K562 (cell line): ENCODE data around the gene EIF4G1. TPM values are rescaled to one million over a fixed set of nuclear protein-coding genes. Genes with fewer than 3 reads are reported as not detected.

ENCODE experiments used
- ATAC-seq: fragments of 200-7000 bp; cut with Tn5 transposase; 3 replicates; pipeline ENCODE4 v1.9.1; 2020; ENCODE audit warnings: moderate library complexity
- BruUV-seq: library from RNA; stranded (reverse); fragments of 400-500 nt; replicated peaks from 2 replicates; lab custom pipeline; 2021; lab: Mats Ljungman, UMichigan
- CTCF ChIA-PET: fragments of 300-600 bp; formaldehyde crosslinking; extraction: SDS; loops from one replicate; lab custom pipeline; 2021; ENCODE audit warnings: low intra/inter-chr PET ratio; lab: Yijun Ruan, JAX
- POLR2A ChIA-PET: fragments of 300-600, 350-650 bp; sonication (Branson Sonifier 250); formaldehyde crosslinking; extraction: SDS; loops from one replicate; lab custom pipeline; 2021; ENCODE audit warnings: antibody characterized with exemption, inconsistent platforms; lab: Yijun Ruan, JAX
- DNase-seq, 4 experiments: peaks; one replicate each; pipeline versions ENCODE4 v3.0.0 to v3.0.0-alpha.2; 2011 to 2018; ENCODE audit warnings: low spot score in 3 of 4, mixed read lengths in 3 of 4; ENCODE audit errors: extremely low read depth in 1 of 4
- FAIRE-seq: peaks from 2 replicates; lab custom pipeline; 2011; peaks lifted over from hg19 to GRCh38; lab: Jason Lieb, UNC
- H2AFZ ChIP-seq: 2 replicates; pipeline ENCODE4 v1.6.0; 2011; ENCODE audit warnings: low read depth, low read length, control low read depth, inconsistent platforms
- H3K27ac ChIP-seq: fragments of 200-600 bp; 3 replicates; pipeline ENCODE4 v1.8.0; 2011; ENCODE audit warnings: low read depth, mild to moderate bottlenecking, control low read depth, inconsistent platforms, low read length, moderate library complexity, mixed read lengths; ENCODE audit errors: extremely low read depth
- H3K27me3 ChIP-seq, 2 experiments: fragments of 300-600 bp in 1 of 2; 2 replicates in 1 of 2; 3 replicates in 1 of 2; pipeline versions ENCODE4 v1.6.0 to v1.8.0; 2011; ENCODE audit warnings: inconsistent platforms in 2 of 2, low read length in 2 of 2, mild to moderate bottlenecking in 1 of 2, mixed read lengths in 1 of 2, moderate library complexity in 1 of 2; ENCODE audit not compliant: control insufficient read depth in 2 of 2, insufficient read depth in 2 of 2
- H3K36me3 ChIP-seq: fragments of 300-600 bp; 3 replicates; pipeline ENCODE4 v1.8.0; 2011; ENCODE audit warnings: mild to moderate bottlenecking, low read length, inconsistent platforms; ENCODE audit not compliant: control insufficient read depth, insufficient read depth
- H3K4me1 ChIP-seq, 2 experiments: fragments of 200-600 bp in 1 of 2; replicated peaks in 1 of 2; 2 replicates in 1 of 2; 3 replicates in 1 of 2; pipeline versions ENCODE4 v1.5.1 to v1.8.0; 2011; ENCODE audit warnings: inconsistent platforms in 2 of 2, low read length in 2 of 2, mild to moderate bottlenecking in 1 of 2, mixed read lengths in 1 of 2, moderate library complexity in 1 of 2; ENCODE audit not compliant: control insufficient read depth in 2 of 2, insufficient read depth in 2 of 2
- H3K4me2 ChIP-seq: 2 replicates; pipeline ENCODE4 v1.6.1; 2011; ENCODE audit warnings: low read length, control low read depth, inconsistent platforms, mixed read lengths; ENCODE audit not compliant: insufficient read depth
- H3K4me3 ChIP-seq: fragments of 200-600 bp; sonication (generic), shearing (Covaris generic); 2 replicates; pipeline ENCODE4 v1.5.1; 2016; ENCODE audit warnings: control low read depth, inconsistent platforms
- H3K79me2 ChIP-seq: fragments of 200-600 bp; 3 replicates; pipeline ENCODE4 v1.8.0; 2011; ENCODE audit warnings: low read length, inconsistent platforms; ENCODE audit not compliant: control insufficient read depth, insufficient read depth
- H3K9ac ChIP-seq, 2 experiments: 2 replicates each; pipeline versions ENCODE4 v1.6.0 to v1.6.1; 2011; ENCODE audit warnings: low read depth in 2 of 2, low read length in 2 of 2, control low read depth in 1 of 2, inconsistent platforms in 1 of 2, mild to moderate bottlenecking in 1 of 2, mixed read lengths in 1 of 2; ENCODE audit not compliant: insufficient read depth in 1 of 2
- H3K9me1 ChIP-seq: one replicate; pipeline ENCODE4 v1.6.0; 2011; ENCODE audit warnings: inconsistent platforms, mild to moderate bottlenecking, low read length, moderate library complexity; ENCODE audit not compliant: control insufficient read depth, insufficient read depth
- H3K9me3 ChIP-seq: replicated peaks from 2 replicates; pipeline ENCODE4 v1.5.1; 2011; ENCODE audit warnings: low read depth, low read length, inconsistent platforms; ENCODE audit not compliant: control insufficient read depth, insufficient read depth
- H4K20me1 ChIP-seq: replicated peaks from 2 replicates; pipeline ENCODE4 v1.6.1; 2011; ENCODE audit warnings: low read length, inconsistent platforms, mixed read lengths; ENCODE audit not compliant: control insufficient read depth, insufficient read depth
- EGR1 ChIP-seq: fragments of 450-650 bp; conservative IDR thresholded peaks from 2 replicates; pipeline ENCODE4 v1.6.1; 2017; ENCODE audit warnings: mild to moderate bottlenecking
- HDAC1 ChIP-seq, 2 experiments: fragments of 450-650 bp; IDR thresholded peaks; 2 replicates each; pipeline ENCODE4 v1.6.1; 2016 to 2017; ENCODE audit warnings: inconsistent platforms in 1 of 2, mild to moderate bottlenecking in 1 of 2, moderate library complexity in 1 of 2
- MEF2A ChIP-seq: IDR thresholded peaks from 2 replicates; pipeline ENCODE4 v1.6.1; 2011; ENCODE audit warnings: low read depth, mild to moderate bottlenecking, low read length, moderate library complexity; ENCODE audit not compliant: control insufficient read depth
- MEIS2 ChIP-seq: fragments of 450-650 bp; IDR thresholded peaks from 2 replicates; pipeline ENCODE4 v1.6.1; 2014; ENCODE audit warnings: mild to moderate bottlenecking; ENCODE audit not compliant: partially characterized antibody
- OTX1 ChIP-seq: fragments of 450-650 bp; formaldehyde crosslinking; IDR thresholded peaks from 2 replicates; pipeline ENCODE4 v1.4.0; 2022; ENCODE audit warnings: mild to moderate bottlenecking
- POLR2A ChIP-seq: fragments of 450-650 bp; conservative IDR thresholded peaks from 2 replicates; pipeline ENCODE4 v1.6.1; 2016
- PURB ChIP-seq: sonication (generic); formaldehyde crosslinking; IDR thresholded peaks from 2 replicates; pipeline ENCODE4 v1.9.0; 2021; ENCODE audit warnings: low read depth, mild to moderate bottlenecking, missing genetic modification reagents
- SMARCA4 ChIP-seq: fragments of 450-650 bp; IDR thresholded peaks from 2 replicates; pipeline ENCODE4 v1.6.1; 2016
- SRSF9 ChIP-seq: fragments of 200-400 bp; formaldehyde crosslinking; IDR thresholded peaks from 2 replicates; pipeline ENCODE4 v1.6.1; 2017; ENCODE audit warnings: low read depth, low read length, borderline replicate concordance
- STAT5B ChIP-seq: fragments of 250-450 bp; sonication (Bioruptor Pico); IDR thresholded peaks from 2 replicates; pipeline ENCODE4 v1.8.0; 2021; ENCODE audit warnings: mild to moderate bottlenecking, inconsistent platforms
- TAF9B ChIP-seq: fragments of 450-650 bp; IDR thresholded peaks from 2 replicates; pipeline ENCODE4 v1.6.1; 2018; ENCODE audit warnings: mild to moderate bottlenecking; ENCODE audit not compliant: partially characterized antibody
- TCF3 ChIP-seq: sonication (generic); formaldehyde crosslinking; IDR thresholded peaks from 2 replicates; pipeline ENCODE4 v1.4.0; 2020; ENCODE audit warnings: mild to moderate bottlenecking, missing genetic modification reagents
- ZNF253 ChIP-seq: fragments of 250-450 bp; sonication (Bioruptor Pico); conservative IDR thresholded peaks from 2 replicates; pipeline ENCODE4 v1.6.1; 2021; ENCODE audit warnings: mild to moderate bottlenecking
- ZNF263 ChIP-seq: sonication (generic); formaldehyde crosslinking; IDR thresholded peaks from 2 replicates; pipeline ENCODE4 v1.8.0; 2022; ENCODE audit warnings: mild to moderate bottlenecking, missing genetic modification reagents, borderline replicate concordance
- ZNF3 ChIP-seq: fragments of 250-450 bp; sonication (Bioruptor Pico); IDR thresholded peaks from 2 replicates; pipeline ENCODE4 v1.5.0; 2021; ENCODE audit warnings: mild to moderate bottlenecking, moderate library complexity
- WGBS: fragments of 100-300 bp; shearing (Covaris generic); methylation state at CpG from one replicate; pipeline ENCODE4 v1.1.6; 2016; ENCODE audit warnings: low coverage, mixed read lengths; ENCODE audit not compliant: insufficient coverage; ENCODE audit errors: missing lambda C conversion rate; 5-methylcytosine and 5-hydroxymethylcytosine counted together
- in situ Hi-C: fragments of 300-500 bp; cut with MboI; formaldehyde crosslinking; loops from 4 replicates; pipeline ENCODE4 v1.15.0; 2018; ENCODE audit warnings: inconsistent platforms, mixed read lengths
- intact Hi-C: fragments of 100-400 bp; cut with micrococcal nuclease; formaldehyde crosslinking; loops from 2 replicates; pipeline ENCODE4 v1.14.2; 2022
- polyA plus RNA-seq, 8 experiments: library from polyadenylated mRNA; depleted of rRNA in 4 of 8; stranded (reverse) in 5 of 8; unstranded in 3 of 8; fragments of >200 nt; fragmentation: Nextera tagmentation in 2 of 8; fragmentation: Illumina TruSeq in 1 of 8; extraction: Ambion mirVana in 2 of 8; extraction: Trizol in 1 of 8; gene quantifications; 2 replicates each; pipeline versions ENCODE4 v1.2.1 to v1.2.3, GENCODE V29; 2011 to 2014; ENCODE audit warnings: inconsistent platforms in 1 of 8, missing spikeins in 1 of 8
- total RNA-seq, 7 experiments: library from RNA; depleted of rRNA in 6 of 7; stranded (reverse); fragments of >200 nt in 6 of 7; fragmentation: Illumina TruSeq in 2 of 7; extraction: Trizol in 2 of 7; gene quantifications; 2 replicates each; pipeline versions ENCODE4 v1.2.1 to v1.2.3, GENCODE V29; 2011 to 2021; ENCODE audit warnings: low replicate concordance in 1 of 7

EIF4G1 gene
- total and polyA plus RNA-seq, 9 of the 15 experiments (the other 6 are each of a cell fraction or from before 2014, with no cell fraction given): 4.6 to 505 (median 155) TPM

DNA sequence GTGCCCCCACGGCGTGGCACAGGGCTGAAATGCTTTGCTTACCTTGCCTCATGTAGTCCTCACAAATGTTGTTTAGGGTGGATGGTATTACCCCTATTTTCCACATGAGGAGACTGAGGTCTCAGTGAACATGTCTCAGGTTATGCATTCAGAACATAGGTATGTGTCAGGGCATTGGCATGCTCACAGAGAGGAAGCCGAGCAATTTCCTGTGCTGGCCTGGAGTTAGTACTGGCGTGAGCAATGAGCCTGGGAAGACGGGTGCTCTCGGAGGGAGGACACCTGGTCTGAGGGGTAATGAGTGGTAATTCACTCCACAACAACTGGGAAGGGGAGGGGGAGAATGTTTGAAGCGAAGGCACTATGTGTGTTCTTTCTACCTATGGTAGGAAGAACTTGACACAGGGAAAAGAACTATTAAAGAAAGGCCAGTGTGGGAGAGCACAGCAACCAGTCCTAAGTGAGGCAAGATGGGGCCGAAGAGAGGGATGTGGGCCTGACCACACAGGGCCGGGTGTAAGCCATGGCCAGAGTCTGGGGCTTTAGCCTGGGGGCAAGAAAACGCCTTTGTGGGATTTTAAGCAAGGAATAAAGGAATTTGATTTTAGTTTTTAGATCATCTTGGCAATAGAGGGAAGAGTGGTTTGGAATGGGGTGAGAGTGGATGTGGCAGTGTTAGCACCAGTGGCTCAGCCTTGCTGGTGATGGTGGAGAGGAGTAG lies 18.1 kb downstream of the EIF4G1 start:
- intact Hi-C loops: no loop called here
- 84% methylated on average over 10 of the region's 10 CpGs for WGBS
- Histone ChIP-seq H2AFZ (no peak overlapping the region), H3K9me1 (peaks cover 11% of the 10 kb centered on the region), H3K79me2 (peaks cover 19% of the 10 kb centered on the region), H3K36me3 (peaks cover 80% of the 10 kb centered on the region), H3K4me2 (no peak overlapping the region), H3K27me3 (no peaks in the 10 kb centered on the region), H4K20me1 (peaks cover 24% of the 10 kb centered on the region), H3K9ac (peak overlapping the region in 1 of 2 experiments; percentile 57; a peak in 2 of 4 replicates), H3K9me3 (no peaks in the 10 kb centered on the region), H3K27ac (peak overlapping the region; percentile 83; the same call in 2 of the 3 replicates), H3K4me3 (no peak overlapping the region), H3K4me1 (peaks cover 50% of the 10 kb centered on the region in 2 experiments)
- DNase-seq (no peak), FAIRE-seq (peak; percentile 26), ATAC-seq (no peak)
- CTCF ChIA-PET: no interaction called here
- POLR2A ChIA-PET: interaction anchor here (0.6 to 1.9 kb wide), 6 partner anchors 8 to 16 kb away, joined by 3 to 15 read pairs (median 5); no protein-coding TSS in a partner anchor
- BruUV-seq: no TSS peak
- TF ChIP-seq ZNF253 (CRISPR knock-in tag): no peak
- 0 out of 2 replicates have a peak, but pooled peaks have one; percentile 11 for TF ChIP-seq OTX1 (CRISPR knock-in tag)
- TF ChIP-seq POLR2A: peak; percentile 47; the same call in 1 of the 2 replicates
- in situ Hi-C loops: no loop called here

- FAIRE-seq: peak; percentile 48
- H4K20me1 ChIP-seq: peaks cover 24% of the 10 kb centered on the region
- peak overlapping the region; percentile 83; the same call in 2 of the 3 replicates for H3K27ac ChIP-seq
- peaks cover 11% of the 10 kb centered on the region for H3K9me1 ChIP-seq
- no peaks in the 10 kb centered on the region for H3K9me3 ChIP-seq
- WGBS: 37% methylated on average over 6 of the region's 6 CpGs
- no peak for ATAC-seq
- H3K9ac ChIP-seq: no peak overlapping the region; a peak in 1 of 4 replicates
- no TSS peak for BruUV-seq
- H2AFZ ChIP-seq: no peak overlapping the region
- peaks cover 49 to 51% of the 10 kb centered on the region in 2 experiments for H3K4me1 ChIP-seq
- H3K36me3 ChIP-seq: peaks cover 73% of the 10 kb centered on the region
- in situ Hi-C loops (no loop called here), intact Hi-C loops (no loop called here)
- H3K27me3 ChIP-seq: no peaks in the 10 kb centered on the region
- peaks cover 22% of the 10 kb centered on the region for H3K79me2 ChIP-seq
- no peak overlapping the region for H3K4me2 ChIP-seq
- POLR2A ChIA-PET: interaction anchor here (0.6 to 1.4 kb wide), 5 partner anchors 9 to 159 kb away, joined by 3 to 6 read pairs (median 4); no protein-coding TSS in a partner anchor
- CTCF ChIA-PET: no interaction called here
- DNase-seq: peak in 1 of 4 experiments; percentile 58
- H3K4me3 ChIP-seq: no peak overlapping the region
- TF ChIP-seq EGR1: no peak
- TF ChIP-seq SRSF9: no peak
- no peak for TF ChIP-seq PURB (CRISPR knock-in tag)
- no peak for TF ChIP-seq ZNF263 (CRISPR knock-in tag)
- no peak for TF ChIP-seq MEF2A
- TF ChIP-seq SMARCA4: peak; percentile 27; the same call in 1 of the 2 replicates
- TF ChIP-seq MEIS2: no peak
- no peak for TF ChIP-seq STAT5B (CRISPR knock-in tag)
- peak; percentile 40; the same call in 1 of the 2 replicates for TF ChIP-seq TCF3 (CRISPR knock-in tag)
- TF ChIP-seq ZNF3 (CRISPR knock-in tag): no peak
- no peak for TF ChIP-seq TAF9B
- TF ChIP-seq HDAC1 (IDR thresholded peaks at IDR 0.05): 0 out of 4 replicates have a peak, but pooled peaks of 1 of the 2 experiments have one; percentile 9
Observed at GRCh38 chr3:184333190-184333589, 18.8 kb downstream of the EIF4G1 start.
